Transverse colon (tissue), 4 donors: ENCODE measurements around the gene CDH22. TPM values are rescaled to one million over a fixed set of nuclear protein-coding genes. Genes with fewer than 3 reads are reported as not detected.

Experiments used
- DNase-seq: peaks from one replicate; pipeline ENCODE4 v3.0.0-alpha.2; 2019
- H3K27ac ChIP-seq, 4 donors: fragments of 200-600 bp; sonication (generic); 2 replicates each; pipeline ENCODE4 v1.5.1; 2016 to 2018; ENCODE audit warnings: inconsistent platforms in 4 of 4
- H3K27me3 ChIP-seq: fragments of 200-600 bp; sonication (generic); 2 replicates; pipeline ENCODE4 v1.5.1; 2017; ENCODE audit warnings: inconsistent platforms
- H3K36me3 ChIP-seq, 4 donors: fragments of 200-600 bp; sonication (generic); 2 replicates each; pipeline ENCODE4 v1.5.1; 2017 to 2019; ENCODE audit warnings: inconsistent platforms in 4 of 4
- H3K4me1 ChIP-seq, 4 donors: fragments of 200-600 bp; sonication (generic); 2 replicates each; pipeline ENCODE4 v1.5.1; 2017 to 2020; ENCODE audit warnings: inconsistent platforms in 4 of 4
- H3K4me3 ChIP-seq, 4 donors: fragments of 200-600 bp; sonication (generic); 1 replicate in 1 of 4; 2 replicates in 3 of 4; pipeline versions ENCODE4 v1.5.1 to v1.6.1; 2017 to 2019; ENCODE audit warnings: inconsistent platforms in 4 of 4
- H3K9me3 ChIP-seq, 2 donors: fragments of 200-600 bp; sonication (generic); 2 replicates each; pipeline ENCODE4 v1.5.1; 2017 to 2019; ENCODE audit warnings: inconsistent platforms in 2 of 2
- EP300 ChIP-seq: sonication (generic); formaldehyde crosslinking; IDR thresholded peaks from one replicate; pipeline ENCODE4 v1.6.1; 2017; ENCODE audit warnings: antibody characterized with exemption, low read depth
- POLR2A ChIP-seq: fragments of 450-650 bp; IDR thresholded peaks from one replicate; pipeline ENCODE4 v1.6.1; 2016; ENCODE audit warnings: antibody characterized with exemption, mild to moderate bottlenecking, moderate library complexity
- POLR2AphosphoS5 ChIP-seq, 3 donors: sonication (generic); formaldehyde crosslinking; IDR thresholded peaks; one replicate each; pipeline ENCODE4 v1.6.1; 2016; ENCODE audit warnings: antibody characterized with exemption in 3 of 3
- WGBS, 2 donors: methylation state at CpG; one replicate each; pipeline ENCODE4 v1.1.5; 2018; ENCODE audit warnings: low coverage in 1 of 2; 5-methylcytosine and 5-hydroxymethylcytosine counted together
- in situ Hi-C, 4 donors: fragments of 200-750 bp; cut with MboI; loops; one replicate each; pipeline versions ENCODE4 v1.15.0 to v1.15.1; 2017; ENCODE audit warnings: low sequenced_read_pairs in 3 of 4, low pct_ligation_motif_present in 1 of 4, low pct_unique_long_range_greater_than_20kb in 1 of 4
- intact Hi-C: fragments of 100-400 bp; cut with DNase I; formaldehyde crosslinking; loops from one replicate; pipeline ENCODE4 v1.15.1; 2023; ENCODE audit warnings: low total_unique reads
- total RNA-seq, 4 donors: library from RNA; depleted of rRNA; stranded (reverse); fragments of >200 nt; gene quantifications; one replicate each; pipeline ENCODE4 v1.1.0, GENCODE V29; 2016
- TF ChIP-seq, protein P1 (sequence below), 5 experiments: fragments of 200-600 bp in 3 of 5; fragments of 450-650 bp in 2 of 5; sonication (generic) in 3 of 5; IDR thresholded peaks; 1 replicate in 2 of 5; 2 replicates in 3 of 5; pipeline ENCODE4 v1.5.1; 2016 to 2017; ENCODE audit warnings: antibody characterized with exemption in 5 of 5, inconsistent platforms in 3 of 5, mild to moderate bottlenecking in 2 of 5, moderate library complexity in 1 of 5

CDH22 gene
- total RNA-seq, 4 donors from 2014 or later = not detected

GRCh38 chr20:46352370-46352938, 44.2 kb upstream of the CDH22 start:
- Histone ChIP-seq H3K4me3 (no peak overlapping the region), H3K4me1 (peaks cover 0 to 26% (median 11%) of the 10 kb centered on the region in 4 donors), H3K27me3 (no peaks in the 10 kb centered on the region), H3K27ac (no peak overlapping the region), H3K9me3 (no peaks in the 10 kb centered on the region), H3K36me3 (peaks cover 0 to 4% (median 0%) of the 10 kb centered on the region in 4 donors)
- in situ Hi-C loops (no loop called here), intact Hi-C loops (no loop called here)
- no peak for DNase-seq
- 87 to 90% methylated on average over 18 of the region's 18 CpGs for WGBS, 2 donors
- TF ChIP-seq POLR2AphosphoS5 (IDR thresholded peaks at IDR 0.05) = no peak
- TF ChIP-seq, protein P1, sequence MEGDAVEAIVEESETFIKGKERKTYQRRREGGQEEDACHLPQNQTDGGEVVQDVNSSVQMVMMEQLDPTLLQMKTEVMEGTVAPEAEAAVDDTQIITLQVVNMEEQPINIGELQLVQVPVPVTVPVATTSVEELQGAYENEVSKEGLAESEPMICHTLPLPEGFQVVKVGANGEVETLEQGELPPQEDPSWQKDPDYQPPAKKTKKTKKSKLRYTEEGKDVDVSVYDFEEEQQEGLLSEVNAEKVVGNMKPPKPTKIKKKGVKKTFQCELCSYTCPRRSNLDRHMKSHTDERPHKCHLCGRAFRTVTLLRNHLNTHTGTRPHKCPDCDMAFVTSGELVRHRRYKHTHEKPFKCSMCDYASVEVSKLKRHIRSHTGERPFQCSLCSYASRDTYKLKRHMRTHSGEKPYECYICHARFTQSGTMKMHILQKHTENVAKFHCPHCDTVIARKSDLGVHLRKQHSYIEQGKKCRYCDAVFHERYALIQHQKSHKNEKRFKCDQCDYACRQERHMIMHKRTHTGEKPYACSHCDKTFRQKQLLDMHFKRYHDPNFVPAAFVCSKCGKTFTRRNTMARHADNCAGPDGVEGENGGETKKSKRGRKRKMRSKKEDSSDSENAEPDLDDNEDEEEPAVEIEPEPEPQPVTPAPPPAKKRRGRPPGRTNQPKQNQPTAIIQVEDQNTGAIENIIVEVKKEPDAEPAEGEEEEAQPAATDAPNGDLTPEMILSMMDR (IDR thresholded peaks at IDR 0.05) = no peak
- no peak for TF ChIP-seq EP300
- TF ChIP-seq POLR2A = no peak

DNA sequence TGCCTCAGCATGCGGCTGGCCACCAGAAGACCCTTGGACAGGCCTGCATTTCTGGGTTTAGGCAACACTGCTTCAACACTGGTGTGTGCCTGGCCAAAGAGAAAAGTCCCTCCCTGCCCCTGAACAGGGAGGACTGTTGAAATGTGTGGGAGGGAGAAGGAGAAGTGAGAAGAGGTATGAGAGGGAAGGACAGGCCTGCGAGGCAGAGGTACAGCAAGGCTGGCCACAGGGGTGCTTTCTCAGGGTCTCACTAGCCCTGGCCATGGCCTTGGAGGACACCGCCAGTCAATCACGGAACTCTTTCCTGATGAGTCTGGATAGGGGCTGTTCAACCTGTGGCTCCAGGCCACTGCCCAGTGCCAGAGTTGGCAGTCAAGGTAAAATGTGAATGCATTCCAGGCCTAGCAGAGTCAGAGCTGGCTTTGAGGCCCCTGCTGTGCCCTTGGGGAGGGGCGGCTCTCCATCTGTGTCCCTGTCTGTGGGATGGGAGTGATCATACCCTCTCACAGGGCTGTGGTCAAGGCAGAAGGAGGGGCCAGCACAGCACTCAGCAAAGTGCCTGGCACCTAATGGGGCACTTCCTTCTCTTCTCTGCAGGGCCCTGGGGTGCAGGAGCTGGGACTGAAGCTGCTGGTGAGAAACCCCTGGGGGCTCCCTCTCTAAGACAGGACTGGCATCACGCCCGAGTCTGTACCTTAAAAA, 43.2 kb upstream of the CDH22 start:
- intact Hi-C loops = no loop called here
- Histone ChIP-seq H3K27ac (no peak overlapping the region), H3K4me1 (peaks cover 0 to 17% (median 3%) of the 10 kb centered on the region in 4 donors), H3K27me3 (no peaks in the 10 kb centered on the region), H3K9me3 (no peaks in the 10 kb centered on the region), H3K4me3 (no peak overlapping the region), H3K36me3 (peaks cover 0 to 4% (median 0%) of the 10 kb centered on the region in 4 donors)
- in situ Hi-C loops = no loop called here
- TF ChIP-seq POLR2AphosphoS5 (IDR thresholded peaks at IDR 0.05) (no peak), EP300 (no peak), POLR2A (no peak)
- TF ChIP-seq, protein P1 (IDR thresholded peaks at IDR 0.05) = no peak
- WGBS, 2 donors = 87% methylated on average over 6 of the region's 7 CpGs; no CpG with 5 or more reads in 1 of the 2 donors
- no peak for DNase-seq

- Histone ChIP-seq H3K9me3 (no peaks in the 10 kb centered on the region), H3K4me3 (no peak overlapping the region), H3K4me1 (peaks cover 0 to 12% (median 2%) of the 10 kb centered on the region in 4 donors), H3K27ac (peak overlapping the region in 2 of 4 donors; percentile 3 to 8), H3K27me3 (no peaks in the 10 kb centered on the region), H3K36me3 (peaks cover 0 to 4% (median 0%) of the 10 kb centered on the region in 4 donors)
- no peak for DNase-seq
- in situ Hi-C loops (no loop called here), intact Hi-C loops (no loop called here)
- 92% methylated on average over 8 of the region's 8 CpGs; no CpG with 5 or more reads in 1 of the 2 donors for WGBS, 2 donors
- TF ChIP-seq, protein P1 (IDR thresholded peaks at IDR 0.05) = no peak
- TF ChIP-seq EP300 = no peak
- TF ChIP-seq POLR2A = no peak
- no peak for TF ChIP-seq POLR2AphosphoS5 (IDR thresholded peaks at IDR 0.05)
Observed at GRCh38 chr20:46350986-46351267, 42.6 kb upstream of the CDH22 start.

GRCh38 chr20:46350201-46350985, 42.1 kb upstream of the CDH22 start:
- H3K9me3 ChIP-seq = no peaks in the 10 kb centered on the region
- H3K27me3 ChIP-seq = no peaks in the 10 kb centered on the region
- TF ChIP-seq POLR2A (no peak), POLR2AphosphoS5 (IDR thresholded peaks at IDR 0.05) (no peak), EP300 (no peak)
- TF ChIP-seq, protein P1 (IDR thresholded peaks at IDR 0.05) = no peak
- no peak overlapping the region for H3K4me3 ChIP-seq
- 49% methylated on average over 10 of the region's 13 CpGs; no CpG with 5 or more reads in 1 of the 2 donors for WGBS, 2 donors
- H3K4me1 ChIP-seq = peaks cover 0 to 12% (median 2%) of the 10 kb centered on the region in 4 donors
- intact Hi-C loops = no loop called here
- H3K36me3 ChIP-seq = peaks cover 0 to 4% (median 0%) of the 10 kb centered on the region in 4 donors
- peak; percentile 37 for DNase-seq
- H3K27ac ChIP-seq = peak overlapping the region in 2 of 4 donors; percentile 3 to 20
- in situ Hi-C loops = no loop called here
